Astrocyte of the cerebellum (primary cell): ENCODE data around the gene DYNC1I1.

Source experiments
- DNase-seq: peaks from one replicate; pipeline ENCODE4 v3.0.0-alpha.2; 2011; ENCODE audit warnings: low read depth
- H3K4me3 ChIP-seq: 2 replicates; pipeline ENCODE4 v1.5.1; 2011; ENCODE audit warnings: mild to moderate bottlenecking, low read depth, low read length, moderate library complexity
- in situ Hi-C: cut with HindIII; loops from 2 replicates; pipeline ENCODE4 v1.10.0; 2017; ENCODE audit warnings: low sequenced_read_pairs
- TF ChIP-seq, protein P1 (sequence below): IDR thresholded peaks from 2 replicates; pipeline ENCODE4 v1.5.1; 2012; ENCODE audit warnings: low read length, low read depth, moderate library complexity, mild to moderate bottlenecking; ENCODE audit errors: missing control alignments

DYNC1I1 gene

DNA sequence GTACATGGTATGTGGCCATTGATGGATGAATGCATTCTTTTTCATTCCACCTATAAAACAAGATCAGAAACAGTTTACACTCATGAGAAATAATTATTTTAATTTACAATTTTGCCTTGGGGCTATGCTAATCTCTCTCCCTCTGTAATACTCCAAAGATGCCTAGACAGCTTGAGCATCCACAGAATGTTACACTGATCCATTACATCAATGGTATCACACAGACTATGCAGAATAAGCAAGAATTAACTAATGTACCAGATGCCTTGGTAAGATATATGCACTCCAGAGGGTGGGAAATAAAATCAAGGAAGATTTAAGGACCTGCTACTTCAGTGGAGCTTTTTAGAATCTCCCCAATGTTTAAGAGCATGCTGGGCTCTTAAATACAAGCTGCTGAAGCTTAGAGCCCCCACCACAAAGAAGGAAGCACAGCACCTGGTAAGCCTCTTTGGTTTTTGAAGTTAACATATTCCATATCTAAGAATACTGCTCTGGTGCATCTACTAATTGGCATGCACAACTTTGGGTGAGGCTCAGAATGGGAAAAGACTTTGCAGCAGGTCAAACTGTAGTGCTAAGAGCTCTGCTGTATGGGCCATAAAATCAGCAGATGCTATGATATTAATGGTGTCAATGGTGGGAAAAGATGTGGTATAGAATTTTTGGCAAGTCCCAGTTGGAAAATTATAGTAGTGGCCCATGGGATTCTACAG, 329.9 kb downstream of the DYNC1I1 start:
- TF ChIP-seq, protein P1, sequence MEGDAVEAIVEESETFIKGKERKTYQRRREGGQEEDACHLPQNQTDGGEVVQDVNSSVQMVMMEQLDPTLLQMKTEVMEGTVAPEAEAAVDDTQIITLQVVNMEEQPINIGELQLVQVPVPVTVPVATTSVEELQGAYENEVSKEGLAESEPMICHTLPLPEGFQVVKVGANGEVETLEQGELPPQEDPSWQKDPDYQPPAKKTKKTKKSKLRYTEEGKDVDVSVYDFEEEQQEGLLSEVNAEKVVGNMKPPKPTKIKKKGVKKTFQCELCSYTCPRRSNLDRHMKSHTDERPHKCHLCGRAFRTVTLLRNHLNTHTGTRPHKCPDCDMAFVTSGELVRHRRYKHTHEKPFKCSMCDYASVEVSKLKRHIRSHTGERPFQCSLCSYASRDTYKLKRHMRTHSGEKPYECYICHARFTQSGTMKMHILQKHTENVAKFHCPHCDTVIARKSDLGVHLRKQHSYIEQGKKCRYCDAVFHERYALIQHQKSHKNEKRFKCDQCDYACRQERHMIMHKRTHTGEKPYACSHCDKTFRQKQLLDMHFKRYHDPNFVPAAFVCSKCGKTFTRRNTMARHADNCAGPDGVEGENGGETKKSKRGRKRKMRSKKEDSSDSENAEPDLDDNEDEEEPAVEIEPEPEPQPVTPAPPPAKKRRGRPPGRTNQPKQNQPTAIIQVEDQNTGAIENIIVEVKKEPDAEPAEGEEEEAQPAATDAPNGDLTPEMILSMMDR = no peak
- in situ Hi-C loops = no loop called here
- no peak for DNase-seq
- H3K4me3 ChIP-seq = no peak overlapping the region

- TF ChIP-seq, protein P1 = no peak
- DNase-seq = no peak
- in situ Hi-C loops = no loop called here
- H3K4me3 ChIP-seq = no peak overlapping the region
These were observed 332.6 kb downstream of the DYNC1I1 start for GRCh38 chr7:96104984-96105383.

DNA sequence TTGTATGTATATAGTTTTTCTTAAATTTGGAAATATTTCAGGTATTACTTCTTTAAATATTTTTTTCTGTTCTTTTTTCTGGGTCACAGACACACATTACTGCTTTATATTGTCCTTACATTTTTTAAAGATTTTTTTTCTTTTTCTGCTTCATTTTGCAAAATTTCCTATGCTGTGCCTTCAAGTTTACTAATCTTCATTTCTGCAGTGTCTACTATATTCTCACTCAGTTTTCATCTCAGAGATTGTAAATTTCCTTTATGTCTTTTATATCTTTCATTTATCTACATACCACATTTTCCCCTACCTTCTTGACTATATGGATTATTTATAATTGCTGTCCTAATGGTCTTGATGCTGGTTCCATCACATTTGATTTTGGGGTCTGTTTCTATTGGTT, 339.1 kb downstream of the DYNC1I1 start:
- DNase-seq = no peak
- TF ChIP-seq, protein P1 = no peak
- H3K4me3 ChIP-seq = no peak overlapping the region
- in situ Hi-C loops = no loop called here

GRCh38 chr7:96114190-96114589, 341.8 kb downstream of the DYNC1I1 start:
- in situ Hi-C loops = no loop called here

GRCh38 chr7:96116173-96116572, 343.8 kb downstream of the DYNC1I1 start:
- TF ChIP-seq, protein P1 = no peak
- no peak overlapping the region for H3K4me3 ChIP-seq
- in situ Hi-C loops = no loop called here
- DNase-seq = no peak

More at GRCh38 chr7:96114190-96114589, 341.8 kb downstream of the DYNC1I1 start:
- no peak for DNase-seq
- TF ChIP-seq, protein P1 = no peak
- no peak overlapping the region for H3K4me3 ChIP-seq

- DNase-seq = no peak
- in situ Hi-C loops = no loop called here
These were observed 346.2 kb downstream of the DYNC1I1 start for GRCh38 chr7:96118449-96119001.

More at GRCh38 chr7:96118449-96119001, 346.2 kb downstream of the DYNC1I1 start:
- no peak overlapping the region for H3K4me3 ChIP-seq
- TF ChIP-seq, protein P1 = no peak
